Thymus (tissue), 14 donors: ENCODE data around the gene GLP2R. TPM values are rescaled to one million over a fixed set of nuclear protein-coding genes. Genes with fewer than 3 reads are reported as not detected.
"Not testable (repeated sequence)": the region's sequence is repeated elsewhere in the genome, so short reads cannot be mapped to it uniquely, and the experiment has no call there.

ENCODE experiments used
- DNase-seq, 9 donors: peaks; one replicate each; pipeline ENCODE4 v3.0.0-alpha.2; 2013; ENCODE audit warnings: low spot score in 9 of 9, low read depth in 6 of 9, missing footprints in 1 of 9
- H3K27ac ChIP-seq, 2 donors: one replicate each; pipeline ENCODE4 v1.5.1; 2013; ENCODE audit warnings: control low read depth in 1 of 2, low read depth in 1 of 2, low read length in 1 of 2, mild to moderate bottlenecking in 1 of 2, moderate library complexity in 1 of 2
- H3K27me3 ChIP-seq, 2 donors: one replicate each; pipeline ENCODE4 v1.5.1; 2013; ENCODE audit warnings: low read length in 1 of 2; ENCODE audit not compliant: control insufficient read depth in 2 of 2, insufficient read depth in 1 of 2
- H3K36me3 ChIP-seq, 2 donors: one replicate each; pipeline ENCODE4 v1.5.1; 2013; ENCODE audit warnings: low read length in 1 of 2, mild to moderate bottlenecking in 1 of 2, moderate library complexity in 1 of 2; ENCODE audit not compliant: control insufficient read depth in 2 of 2, insufficient read depth in 2 of 2
- H3K4me1 ChIP-seq, 2 donors: one replicate each; pipeline ENCODE4 v1.5.1; 2013; ENCODE audit warnings: low read length in 2 of 2; ENCODE audit not compliant: control insufficient read depth in 2 of 2, insufficient read depth in 2 of 2
- H3K4me3 ChIP-seq, 2 donors: one replicate each; pipeline ENCODE4 v1.5.1; 2013; ENCODE audit warnings: low read length in 2 of 2, control low read depth in 1 of 2, mild to moderate bottlenecking in 1 of 2
- H3K9me3 ChIP-seq, 2 donors: one replicate each; pipeline ENCODE4 v1.5.1; 2013; ENCODE audit warnings: low read length in 1 of 2, mild to moderate bottlenecking in 1 of 2; ENCODE audit not compliant: control insufficient read depth in 2 of 2, insufficient read depth in 1 of 2
- WGBS: extraction: QIAGEN DNeasy Blood & Tissue Kit; methylation state at CpG from one replicate; pipeline ENCODE4 v1.1.7; 2013; 5-methylcytosine and 5-hydroxymethylcytosine counted together
- long read RNA-seq, 10 donors: transcript quantifications; one replicate each; lab custom pipeline, GENCODE V29; 2026
- polyA plus RNA-seq: library from polyadenylated mRNA; stranded (reverse); fragments of 200-250 nt; gene quantifications from one replicate; pipeline ENCODE4 v1.2.3, GENCODE V29; 2013
- total RNA-seq: library from RNA; stranded (reverse); fragments of 120-200 nt; gene quantifications from one replicate; pipeline ENCODE4 v1.2.4, GENCODE V29; 2013
- donor health status: healthy.

The GLP2R gene
- total RNA-seq (0.05 TPM), polyA plus RNA-seq (0.09 TPM)
- long read RNA-seq, donor 1 = 0 reads
- long read RNA-seq, donor 2 = 0 reads
- long read RNA-seq, donor 3 = 0 reads
- long read RNA-seq, donor 4 = 0 reads
- long read RNA-seq, donor 5 = 0 reads
- long read RNA-seq, donor 6 = 0 reads
- long read RNA-seq, donor 7 = 0 reads
- long read RNA-seq, donor 8 = 0 reads
- long read RNA-seq, donor 9 = 0 reads
- long read RNA-seq, donor 10 = 0 reads

GRCh38 chr17:9825641-9826150, at the start of gene GLP2R:
Gene GLP2R (plus strand): TSS chr17:9825924. CDS start chr17:9826064, 140 bp downstream.
- H3K27me3 ChIP-seq = no peaks in the 10 kb centered on the region
- DNase-seq = no peak
- no peak within 1 kb of the TSS for H3K4me3 ChIP-seq
- no peaks in the 10 kb centered on the region for H3K9me3 ChIP-seq
- H3K27ac ChIP-seq = no peak within 1 kb of the TSS
- no peaks in the 10 kb centered on the region for H3K36me3 ChIP-seq
- no peaks in the 10 kb centered on the region for H3K4me1 ChIP-seq
- WGBS = 69% methylated on average over 21 of the region's 21 CpGs

- H3K36me3 ChIP-seq = no peaks in the 10 kb centered on the region
- no peaks in the 10 kb centered on the region for H3K4me1 ChIP-seq
- WGBS = 95% methylated on average over 9 of the region's 9 CpGs
Measured at GRCh38 chr17:9776911-9777310, 48.8 kb upstream of the GLP2R start.

GRCh38 chr17:9780552-9780951, 45.2 kb upstream of the GLP2R start:
- DNase-seq = no peak

More at GRCh38 chr17:9776911-9777310, 48.8 kb upstream of the GLP2R start:
- Histone ChIP-seq H3K27ac (no peak overlapping the region), H3K27me3 (no peaks in the 10 kb centered on the region), H3K4me3 (no peak overlapping the region), H3K9me3 (no peaks in the 10 kb centered on the region)
- DNase-seq = no peak

GRCh38 chr17:9783050-9783449, 42.7 kb upstream of the GLP2R start:
- Histone ChIP-seq H3K4me1 (no peaks in the 10 kb centered on the region), H3K36me3 (no peaks in the 10 kb centered on the region), H3K9me3 (no peaks in the 10 kb centered on the region), H3K4me3 (no peak overlapping the region), H3K27ac (no peak overlapping the region), H3K27me3 (no peaks in the 10 kb centered on the region)
- 85% methylated on average over 4 of the region's 4 CpGs for WGBS
- DNase-seq = no peak

More at GRCh38 chr17:9780552-9780951, 45.2 kb upstream of the GLP2R start:
- Histone ChIP-seq H3K27me3 (no peaks in the 10 kb centered on the region), H3K36me3 (no peaks in the 10 kb centered on the region), H3K4me3 (no peak overlapping the region), H3K9me3 (no peaks in the 10 kb centered on the region), H3K27ac (no peak overlapping the region), H3K4me1 (no peaks in the 10 kb centered on the region)
- WGBS = 95% methylated on average over 3 of the region's 3 CpGs

GRCh38 chr17:9783465-9783864, 42.3 kb upstream of the GLP2R start:
- not testable (repeated sequence) for DNase-seq, H3K27me3 ChIP-seq, H3K27ac ChIP-seq, H3K36me3 ChIP-seq, H3K9me3 ChIP-seq, H3K4me1 ChIP-seq, H3K4me3 ChIP-seq
- WGBS = 98% methylated on average over 5 of the region's 5 CpGs

- Histone ChIP-seq H3K4me1 (no peaks in the 10 kb centered on the region), H3K27ac (no peak overlapping the region), H3K36me3 (no peaks in the 10 kb centered on the region), H3K9me3 (no peaks in the 10 kb centered on the region), H3K27me3 (no peaks in the 10 kb centered on the region), H3K4me3 (no peak overlapping the region)
- WGBS = 96% methylated on average over 2 of the region's 2 CpGs
- no peak for DNase-seq
Measured at GRCh38 chr17:9784544-9784943, 41.2 kb upstream of the GLP2R start.

- no peaks in the 10 kb centered on the region for H3K9me3 ChIP-seq
- H3K27me3 ChIP-seq = no peaks in the 10 kb centered on the region
- WGBS = 95% methylated on average over 8 of the region's 8 CpGs
- H3K4me1 ChIP-seq = no peaks in the 10 kb centered on the region
- DNase-seq = no peak
- H3K27ac ChIP-seq = no peak overlapping the region
- no peak overlapping the region for H3K4me3 ChIP-seq
- H3K36me3 ChIP-seq = no peaks in the 10 kb centered on the region
Measured at GRCh38 chr17:9788601-9789000, 37.1 kb upstream of the GLP2R start.

- no peaks in the 10 kb centered on the region for H3K36me3 ChIP-seq
- DNase-seq = no peak
- 86% methylated on average over 4 of the region's 4 CpGs for WGBS
Measured at GRCh38 chr17:9790316-9790715, 35.4 kb upstream of the GLP2R start.

GRCh38 chr17:9790889-9791876, 34.5 kb upstream of the GLP2R start, which contains the start of gene DHRS7C:
Gene DHRS7C (minus strand): TSS chr17:9791592. CDS start chr17:9791284, 308 bp downstream.
- H3K36me3 ChIP-seq = no peaks in the 10 kb centered on the region
- 87% methylated on average over 15 of the region's 15 CpGs for WGBS
- no peaks in the 10 kb centered on the region for H3K9me3 ChIP-seq
- H3K4me1 ChIP-seq = no peaks in the 10 kb centered on the region
- no peaks in the 10 kb centered on the region for H3K27me3 ChIP-seq
- DNase-seq = no peak
- H3K4me3 ChIP-seq = no peak within 1 kb of the TSS
- no peak within 1 kb of the TSS for H3K27ac ChIP-seq

More at GRCh38 chr17:9790316-9790715, 35.4 kb upstream of the GLP2R start:
- Histone ChIP-seq H3K4me1 (no peaks in the 10 kb centered on the region), H3K4me3 (no peak overlapping the region), H3K9me3 (no peaks in the 10 kb centered on the region), H3K27me3 (no peaks in the 10 kb centered on the region), H3K27ac (no peak overlapping the region)
